NOMO-1 (cell line): ENCODE measurements around the gene KRTAP12-4.
"Not testable (repeated sequence)": the region's sequence is repeated elsewhere in the genome, so short reads cannot be mapped to it uniquely, and the experiment has no call there.

Source experiments
- DNase-seq, 2 experiments: peaks; one replicate each; lab custom pipeline; 2025; ENCODE audit not compliant: unreplicated experiment in 2 of 2; lab: John Stamatoyannopoulos, UW

Gene KRTAP12-4

DNA sequence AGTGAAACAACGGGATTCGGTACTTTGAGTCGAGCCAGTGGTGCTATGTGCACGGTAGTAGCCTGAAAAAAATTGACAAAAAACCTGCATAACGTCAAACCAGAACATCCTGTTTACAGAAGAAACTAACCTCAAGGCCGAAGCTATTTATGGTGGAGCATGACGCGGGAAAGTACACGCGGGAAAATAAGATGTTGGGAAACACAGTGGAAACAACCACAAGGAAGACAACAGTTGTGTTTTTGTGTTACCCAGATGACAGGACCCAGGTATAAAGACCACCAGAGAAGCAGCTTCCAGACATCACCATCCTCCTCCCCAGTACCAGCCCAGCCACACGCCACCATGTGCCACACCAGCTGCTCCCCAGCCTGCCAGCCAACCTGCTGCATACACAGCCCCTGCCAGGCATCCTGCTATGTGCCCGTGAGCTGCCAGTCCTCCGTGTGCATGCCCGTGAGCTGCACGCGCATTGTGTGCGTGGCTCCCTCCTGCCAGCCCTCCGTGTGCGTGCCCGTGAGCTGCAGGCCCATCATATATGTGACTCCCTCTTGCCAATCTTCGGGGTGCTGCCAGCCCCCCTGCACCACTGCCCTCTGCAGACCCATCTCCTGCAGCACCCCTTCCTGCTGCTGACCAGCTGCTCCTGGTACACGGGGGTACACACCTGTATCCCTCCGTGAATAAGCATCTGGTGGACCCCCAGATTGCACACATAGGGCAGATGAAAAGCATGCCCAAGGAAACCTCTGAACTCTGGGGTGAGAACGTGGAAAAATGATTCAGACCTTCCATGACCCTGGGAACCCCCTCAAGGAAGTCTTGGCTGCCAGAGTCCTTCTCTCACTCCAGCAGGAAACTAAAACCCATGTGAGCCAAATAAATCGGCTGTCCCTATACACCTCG lies 3.4 kb upstream of the KRTAP12-4 start, which contains the start of gene KRTAP12-3:
Gene KRTAP12-3 (plus strand): TSS at position 298 of the 906 bp plus-strand sequence. CDS start 48 bp downstream, at position 346.
- DNase-seq: no peak

DNA sequence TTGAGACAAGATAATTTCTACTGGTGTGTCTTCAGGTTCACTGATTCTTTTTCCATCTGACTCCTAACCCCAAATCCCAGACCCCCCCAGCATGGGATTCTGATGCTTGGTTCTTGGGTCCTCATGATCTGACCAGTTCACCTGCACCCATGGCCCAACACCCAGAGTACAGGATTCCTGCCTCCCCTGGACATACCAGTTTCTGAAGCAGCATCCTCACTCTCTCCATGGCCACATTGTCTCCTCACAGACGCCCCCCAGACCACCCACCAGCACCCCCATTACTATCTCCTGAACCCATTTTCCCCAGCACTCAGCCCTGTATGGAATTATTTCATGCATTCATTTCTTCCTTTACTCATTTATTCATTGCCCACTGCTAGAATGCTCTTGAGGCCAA lies 2.4 kb upstream of the KRTAP12-4 start:
- DNase-seq: no peak

DNA sequence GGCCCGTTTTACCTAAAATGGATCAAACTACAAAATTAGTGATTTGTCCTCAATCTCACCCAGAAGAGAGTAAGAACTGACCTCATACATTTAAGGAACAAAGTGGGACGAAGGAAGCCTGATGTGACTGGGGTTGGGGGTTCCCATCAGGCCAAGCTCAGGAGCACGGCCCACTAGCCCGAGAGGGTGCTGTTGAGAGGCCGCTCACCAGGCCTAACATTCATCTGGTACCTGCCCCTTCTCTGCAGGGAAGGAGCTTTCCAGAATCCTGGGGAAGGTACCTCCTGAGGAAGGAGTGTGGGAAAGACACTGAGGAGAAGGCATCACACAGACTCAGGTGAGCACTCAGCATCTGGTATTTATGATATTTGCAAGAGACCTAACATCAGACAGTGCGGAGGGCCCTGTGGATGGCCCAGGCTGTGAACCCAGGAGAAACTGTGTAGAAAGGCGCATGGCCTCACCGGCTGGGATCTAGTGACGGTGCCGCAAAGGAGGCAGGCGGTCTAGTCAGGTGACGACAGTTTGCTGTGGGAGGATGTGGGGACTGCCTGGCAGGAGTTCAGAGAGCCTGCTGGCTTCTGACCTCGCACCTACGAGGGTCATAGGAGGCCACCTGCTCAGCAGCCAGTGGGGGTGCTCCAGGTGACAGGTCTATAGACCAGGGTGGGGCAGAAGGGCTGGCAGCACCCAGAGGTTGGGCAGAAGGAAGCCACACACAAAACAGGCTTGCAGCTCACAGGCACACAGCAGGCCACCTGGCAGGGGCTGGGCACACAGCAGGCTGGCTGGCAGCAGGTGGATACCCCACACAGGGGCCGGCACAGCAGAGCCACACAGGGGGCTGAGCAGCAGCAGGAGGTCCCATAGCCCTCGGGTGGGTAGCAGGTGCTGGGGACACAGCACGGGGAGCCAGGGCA lies 543 bp downstream of the KRTAP12-4 start:
- DNase-seq: no peak

DNA sequence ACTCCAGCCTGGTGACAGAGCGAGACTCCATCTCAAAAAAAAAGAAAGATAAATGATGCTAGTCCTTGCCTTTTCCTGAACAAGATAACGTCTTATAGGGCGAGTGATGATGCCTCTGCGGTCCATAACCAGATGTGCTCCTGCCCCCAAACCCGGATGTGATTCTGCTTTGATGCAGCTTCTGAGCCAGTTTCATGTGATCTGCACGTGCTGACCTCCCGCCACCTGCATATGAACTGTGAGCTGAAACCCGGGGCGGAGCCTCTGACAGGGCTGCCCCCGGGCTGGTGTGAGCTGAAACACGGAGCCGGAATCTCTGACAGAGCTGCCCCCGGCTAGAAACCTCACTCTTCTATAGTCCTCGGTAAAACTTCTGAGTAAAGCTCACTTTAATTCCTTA lies 1.3 kb downstream of the KRTAP12-4 start:
- DNase-seq: no peak

DNA sequence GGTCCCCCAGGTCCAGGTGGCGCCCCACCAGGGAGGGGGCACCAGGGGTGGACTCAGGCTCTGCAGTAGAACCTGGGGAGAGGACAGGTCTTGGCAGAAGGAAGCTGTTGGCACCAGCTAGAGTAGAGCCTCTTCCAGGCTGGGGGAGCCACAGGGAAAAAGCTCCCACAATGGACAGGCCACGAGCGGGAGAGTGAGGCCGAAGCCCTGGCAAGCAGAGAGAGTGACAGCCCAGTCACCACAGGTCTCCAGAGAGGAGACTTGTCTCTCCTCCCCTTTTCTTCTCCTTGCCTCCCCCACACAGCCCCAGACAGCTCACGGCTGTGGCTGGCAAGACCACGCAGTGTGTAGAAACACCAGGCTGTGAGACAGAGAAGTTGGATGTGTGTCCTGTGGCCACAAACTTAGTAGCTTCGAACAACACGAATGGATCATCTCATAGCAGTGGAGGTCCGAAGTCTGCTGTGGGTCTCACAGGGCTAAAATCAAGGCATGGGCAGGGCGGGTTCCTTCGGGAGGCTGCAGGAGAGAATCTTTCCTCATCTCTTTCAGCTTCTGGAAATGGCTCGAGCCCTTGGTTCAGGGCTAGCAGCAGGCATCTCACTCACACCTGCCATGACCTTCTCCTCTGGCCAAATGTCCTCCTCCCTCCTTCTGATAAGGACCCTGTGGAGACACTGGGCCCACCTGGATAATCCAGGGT lies 3.3 kb downstream of the KRTAP12-4 start:
- DNase-seq: no peak

DNA sequence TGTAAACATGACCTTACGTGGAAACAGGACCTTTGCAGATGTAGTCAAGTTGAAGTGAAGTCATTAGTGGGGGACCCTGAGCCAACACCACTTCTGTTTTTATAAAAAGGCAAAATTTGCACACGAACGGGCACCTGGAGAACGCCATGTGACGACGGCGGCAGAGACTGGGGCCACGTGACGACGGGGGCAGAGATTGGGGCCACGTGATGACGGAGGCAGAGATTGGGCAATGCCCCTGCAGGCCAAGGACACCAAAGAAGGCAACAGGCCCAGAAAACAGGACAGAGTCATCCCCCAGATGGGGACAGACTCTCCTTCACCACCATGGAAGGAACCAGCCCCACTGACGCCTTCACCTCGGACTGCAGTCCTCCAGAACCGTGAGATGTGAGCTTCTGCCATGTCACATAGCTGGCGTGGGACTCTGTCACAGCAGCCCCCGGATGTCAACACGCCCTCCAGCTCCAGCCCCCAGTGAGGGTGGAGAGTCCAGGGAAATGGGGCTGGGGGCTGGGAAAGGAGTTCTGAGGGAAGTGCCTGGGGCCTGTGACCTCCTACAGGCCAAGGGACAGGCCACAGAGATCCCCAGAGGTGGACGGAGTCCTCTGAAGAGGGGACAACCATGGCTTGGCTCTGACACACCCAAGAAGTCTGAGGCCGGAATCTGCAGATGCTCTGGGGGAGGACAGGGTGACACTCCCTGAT lies 4.0 kb downstream of the KRTAP12-4 start:
- DNase-seq: no peak

DNA sequence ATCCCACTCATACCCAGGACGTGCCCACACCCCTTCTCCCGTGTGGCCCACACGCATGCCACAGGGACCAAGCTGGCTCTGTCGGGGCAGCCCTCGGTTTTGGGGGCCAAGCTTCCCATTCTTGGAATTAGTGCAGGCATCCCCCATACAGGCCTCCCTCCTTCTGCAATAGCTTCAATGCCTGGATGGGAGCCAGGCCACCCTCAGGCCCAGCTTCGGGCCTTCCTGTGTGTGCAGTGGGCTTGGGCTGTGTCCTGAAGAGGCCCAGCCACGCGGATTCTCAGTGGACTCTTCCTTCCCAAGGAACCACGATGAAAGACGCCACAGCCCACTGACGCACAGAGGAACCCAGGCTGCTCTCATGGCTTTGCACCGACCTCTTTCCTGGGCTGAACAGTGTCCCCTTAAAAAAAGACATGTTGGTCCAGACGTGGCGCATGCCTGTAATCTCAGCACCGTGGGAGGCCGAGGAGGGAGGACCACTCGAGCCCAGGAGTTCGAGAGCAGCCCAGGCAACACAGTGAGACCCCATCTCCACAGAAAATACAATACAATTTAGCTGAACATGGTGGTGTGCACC lies 4.8 kb downstream of the KRTAP12-4 start:
- no peak for DNase-seq

DNA sequence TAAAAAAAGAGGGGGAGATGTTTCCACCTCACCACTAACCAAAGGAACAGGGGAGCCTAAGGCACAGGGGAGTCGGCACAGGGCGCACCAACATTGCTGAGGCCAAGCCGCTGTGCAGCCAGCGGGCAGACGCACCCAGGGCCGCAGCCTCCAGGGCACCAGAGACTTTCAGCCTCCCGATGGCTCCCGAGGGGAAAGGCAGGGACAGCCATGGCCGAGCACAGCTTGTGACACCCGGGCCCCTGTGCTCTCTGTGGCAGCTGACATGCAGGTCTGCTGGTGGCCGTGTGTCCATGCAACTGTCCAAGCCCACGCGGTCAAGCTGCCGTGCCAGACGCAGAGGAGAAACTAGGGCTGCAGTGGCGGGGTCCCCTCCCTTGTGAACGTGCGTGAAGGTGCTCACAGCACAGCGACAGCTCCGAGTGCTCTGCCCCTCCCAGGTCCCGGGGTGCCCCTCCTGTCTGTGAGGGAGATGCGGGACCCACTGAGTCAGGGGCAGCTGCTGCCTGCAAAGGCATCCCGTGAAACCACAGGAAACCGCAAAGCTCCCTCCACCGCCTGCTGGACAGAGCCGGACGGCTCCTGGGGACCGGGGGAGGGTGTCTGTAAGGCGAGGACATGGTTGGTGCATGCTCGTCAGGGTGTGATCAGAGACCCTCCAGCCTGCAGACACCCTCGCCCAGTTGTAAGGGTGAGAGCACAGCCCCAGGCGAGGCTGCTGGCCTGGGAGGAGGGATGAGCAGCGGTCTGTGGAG lies 5.7 kb downstream of the KRTAP12-4 start:
- no peak for DNase-seq

DNA sequence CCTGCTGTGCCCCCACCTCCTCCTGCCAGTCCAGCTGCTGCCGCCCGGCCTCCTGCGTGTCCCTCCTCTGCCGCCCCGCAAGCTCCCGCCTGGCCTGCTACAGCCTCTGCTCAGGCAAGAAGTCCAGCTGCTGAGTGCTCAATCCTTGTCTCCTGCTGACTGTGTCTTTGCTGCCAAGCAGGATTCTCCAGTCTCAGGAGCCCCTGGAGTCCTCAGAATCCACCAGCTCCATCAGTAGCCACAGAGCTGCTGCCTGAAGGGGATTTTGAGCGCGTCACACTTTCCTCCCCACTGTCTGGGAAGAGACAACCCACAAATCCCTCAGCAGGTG lies 7.3 kb downstream of the KRTAP12-4 start:
- DNase-seq: no peak

DNA sequence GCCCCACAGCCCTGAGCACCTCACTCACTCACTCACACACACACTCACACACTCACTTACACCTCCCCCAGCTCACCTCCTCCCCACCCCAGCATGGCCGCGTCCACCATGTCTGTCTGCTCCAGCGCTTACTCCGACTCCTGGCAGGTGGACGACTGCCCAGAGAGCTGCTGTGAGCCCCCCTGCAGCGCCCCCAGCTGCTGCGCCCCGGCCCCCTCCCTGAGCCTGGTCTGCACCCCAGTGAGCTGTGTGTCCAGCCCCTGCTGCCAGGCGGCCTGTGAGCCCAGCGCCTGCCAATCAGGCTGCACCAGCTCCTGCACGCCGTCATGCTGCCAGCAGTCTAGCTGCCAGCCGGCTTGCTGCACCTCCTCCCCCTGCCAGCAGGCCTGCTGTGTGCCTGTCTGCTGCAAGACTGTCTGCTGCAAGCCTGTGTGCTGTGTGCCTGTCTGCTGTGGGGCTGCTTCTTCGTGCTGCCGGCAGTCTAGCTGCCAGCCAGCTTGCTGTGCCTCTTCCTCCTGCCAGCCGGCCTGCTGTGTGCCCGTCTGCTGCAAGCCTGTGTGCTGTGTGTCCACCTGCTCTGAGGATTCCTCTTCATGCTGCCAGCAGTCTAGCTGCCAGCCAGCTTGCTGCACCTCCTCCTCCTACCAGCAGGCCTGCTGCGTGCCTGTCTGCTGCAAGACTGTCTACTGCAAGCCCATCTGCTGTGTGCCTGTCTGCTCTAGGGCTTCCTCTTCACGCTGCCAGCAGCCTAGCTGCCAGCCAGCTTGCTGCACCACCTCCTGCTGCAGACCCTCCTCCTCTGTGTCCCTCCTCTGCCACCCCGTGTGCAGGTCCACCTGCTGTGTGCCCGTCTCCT lies 7.9 kb downstream of the KRTAP12-4 start, which contains the start of gene KRTAP10-11:
Gene KRTAP10-11 (plus strand): TSS at position 49 of the 856 bp plus-strand sequence. CDS start 45 bp downstream, at position 94.
- not testable (repeated sequence) for DNase-seq

DNA sequence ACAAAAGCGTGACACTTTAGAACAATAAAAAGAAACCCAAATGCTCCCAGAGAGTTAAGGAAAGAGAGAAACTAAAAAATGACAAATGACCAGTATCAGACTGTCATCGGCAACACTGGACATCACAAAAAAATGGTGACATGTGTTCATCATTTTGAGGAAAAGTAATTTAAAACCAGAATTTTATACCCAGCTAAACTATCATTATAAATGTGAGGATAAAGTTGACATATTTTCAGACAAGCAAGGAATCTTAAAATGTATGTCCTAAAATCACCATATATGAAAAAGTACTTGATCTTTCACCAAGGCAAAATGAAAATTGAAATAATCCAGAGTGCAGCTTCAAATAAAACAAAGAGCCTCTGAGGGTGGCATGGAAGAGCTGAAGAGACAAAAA lies 9.6 kb downstream of the KRTAP12-4 start:
- DNase-seq: no peak

DNA sequence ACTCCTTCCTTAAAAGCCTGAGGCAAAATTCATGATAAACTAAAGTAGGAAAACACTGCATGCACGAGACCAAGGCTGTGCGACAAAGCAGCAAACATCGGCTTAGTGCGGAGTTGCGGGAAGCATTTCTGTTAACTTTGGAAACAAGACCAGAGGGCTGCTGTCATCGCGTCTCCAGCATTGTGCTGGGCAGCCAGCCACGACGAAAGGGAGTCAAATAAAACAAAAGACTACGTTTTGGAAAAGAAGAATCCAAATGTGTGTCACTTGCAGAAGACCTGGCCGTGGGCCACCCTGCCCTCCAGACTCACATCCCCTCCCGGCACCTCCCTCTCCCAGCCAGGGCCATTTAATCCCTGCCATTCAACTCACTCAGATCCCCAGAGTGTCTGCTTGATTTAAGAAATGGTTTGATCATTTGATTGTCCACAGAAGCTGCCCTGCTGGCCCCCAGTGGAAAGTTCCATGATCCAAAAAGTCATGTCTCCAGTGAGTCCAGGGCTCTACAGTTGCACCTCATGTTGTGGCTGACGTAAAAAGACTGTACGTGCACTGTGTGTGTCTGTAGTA lies 10.6 kb downstream of the KRTAP12-4 start:
- no peak for DNase-seq

DNA sequence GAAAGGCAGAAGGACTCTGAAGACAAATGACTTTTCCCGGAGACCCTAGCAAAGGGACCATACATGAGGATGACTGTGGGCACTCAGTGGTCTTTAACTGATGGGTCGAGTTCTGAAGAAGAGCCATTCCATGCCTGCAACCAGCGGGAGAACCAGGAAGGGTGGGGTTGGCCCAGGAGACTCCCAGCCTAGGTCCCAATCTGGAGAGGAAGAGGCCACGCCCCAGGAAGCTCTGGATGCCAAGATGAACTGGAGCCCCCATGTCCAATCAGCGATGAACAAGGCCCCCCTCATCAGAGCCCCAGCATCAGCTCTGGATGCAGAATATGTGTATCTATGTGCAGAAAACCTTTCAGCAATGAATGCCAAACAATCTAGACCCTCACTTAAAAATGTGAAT lies 13.7 kb downstream of the KRTAP12-4 start:
- no peak for DNase-seq

DNA sequence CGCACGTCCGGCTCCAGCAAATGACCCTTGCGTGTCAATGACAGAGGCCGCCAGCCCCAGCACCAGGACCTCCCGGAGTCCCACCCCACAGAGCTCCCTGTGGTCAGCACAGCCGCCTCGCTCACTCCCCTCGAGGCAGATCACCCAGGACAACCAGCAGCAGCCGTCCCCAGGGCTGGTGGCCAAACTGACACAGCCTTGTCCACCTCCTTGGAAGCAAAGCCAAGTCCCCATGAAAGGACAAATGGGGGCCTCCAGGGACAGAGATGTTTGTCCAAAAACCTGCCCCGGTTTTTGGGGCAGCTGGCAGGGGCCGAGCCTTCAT lies 15.2 kb downstream of the KRTAP12-4 start:
- DNase-seq: no peak

DNA sequence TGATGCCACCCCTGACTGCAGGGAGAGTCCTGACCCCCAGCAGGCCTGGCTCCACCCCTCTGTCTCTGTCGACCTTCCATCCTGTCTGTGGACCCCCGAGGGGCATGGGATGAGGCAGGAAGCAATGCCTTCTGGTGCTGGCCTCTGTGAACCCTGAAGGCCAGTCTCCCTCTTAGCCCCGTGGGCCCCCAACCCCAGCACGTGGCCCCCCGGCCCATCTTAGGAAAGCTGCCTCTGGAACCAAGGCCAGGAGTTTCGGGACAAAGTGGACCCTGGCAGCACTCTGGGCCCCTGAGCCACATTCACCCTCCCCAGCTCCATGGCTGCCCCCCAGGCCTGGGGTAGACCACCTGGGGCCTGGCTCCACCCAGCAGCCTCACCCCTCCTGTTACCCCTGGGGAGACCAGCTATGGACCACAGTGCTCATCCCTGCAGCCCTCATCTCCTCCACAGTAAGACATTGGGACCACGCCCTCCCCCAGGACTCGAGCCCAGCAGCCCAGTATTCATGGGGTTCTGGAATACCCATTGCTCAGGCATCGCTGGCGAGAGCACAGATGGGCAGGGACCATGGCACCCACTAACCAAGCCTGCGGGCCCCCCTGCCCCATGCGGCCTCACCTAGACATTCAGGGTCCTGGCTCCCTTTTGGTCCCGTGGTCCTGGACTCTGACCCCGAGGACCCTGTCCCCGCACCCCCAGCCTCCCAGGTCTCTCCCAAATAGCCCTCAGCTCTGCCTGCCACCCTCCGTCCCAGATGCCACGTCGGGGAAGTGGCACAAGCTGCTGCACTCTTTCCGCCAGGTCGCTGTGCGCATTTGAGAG lies 15.7 kb downstream of the KRTAP12-4 start:
- DNase-seq: not testable (repeated sequence)

DNA sequence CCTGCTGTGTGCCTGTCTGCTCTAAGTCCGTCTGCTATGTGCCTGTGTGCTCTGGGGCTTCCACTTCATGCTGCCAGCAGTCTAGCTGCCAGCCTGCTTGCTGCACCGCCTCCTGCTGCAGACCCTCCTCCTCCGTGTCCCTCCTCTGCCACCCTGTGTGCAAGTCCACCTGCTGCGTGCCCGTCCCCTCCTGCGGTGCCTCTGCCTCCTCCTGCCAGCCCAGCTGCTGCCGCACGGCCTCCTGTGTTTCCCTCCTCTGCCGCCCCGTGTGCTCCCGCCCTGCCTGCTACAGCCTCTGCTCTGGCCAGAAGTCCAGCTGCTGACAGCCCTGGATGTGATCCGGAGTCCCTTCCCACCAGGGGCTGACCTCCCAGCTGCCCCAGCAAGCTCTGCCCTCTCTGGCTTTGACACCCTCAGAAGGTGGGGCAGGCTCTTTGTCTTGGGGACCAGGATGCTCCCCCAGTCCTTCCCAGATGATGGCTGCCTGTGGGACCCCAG lies 16.6 kb downstream of the KRTAP12-4 start:
- not testable (repeated sequence) for DNase-seq
